Smooth muscle cell (in vitro differentiated cells): ENCODE measurements around the gene PLEKHA4. TPM values are rescaled to one million over a fixed set of nuclear protein-coding genes. Genes with fewer than 3 reads are reported as not detected.

Source experiments
- DNase-seq: peaks from one replicate; lab custom pipeline; 2025; ENCODE audit not compliant: unreplicated experiment; lab: John Stamatoyannopoulos, UW
- H2AFZ ChIP-seq: fragments of 200-600 bp; sonication (generic); 2 replicates; pipeline ENCODE4 v1.6.0; 2016; ENCODE audit warnings: antibody characterized with exemption, low read depth, mild to moderate bottlenecking
- H3F3A ChIP-seq: fragments of 200-600 bp; sonication (generic); 2 replicates; pipeline ENCODE4 v1.6.0; 2017; ENCODE audit warnings: antibody characterized with exemption, low read depth
- H3K27ac ChIP-seq: fragments of 200-600 bp; sonication (generic); 2 replicates; pipeline ENCODE4 v1.5.1; 2016; ENCODE audit warnings: low read depth, mild to moderate bottlenecking
- H3K27me3 ChIP-seq: fragments of 200-600 bp; sonication (generic); 2 replicates; pipeline ENCODE4 v1.6.1; 2016; ENCODE audit warnings: low read depth, mild to moderate bottlenecking
- H3K36me3 ChIP-seq: fragments of 200-600 bp; sonication (generic); 2 replicates; pipeline ENCODE4 v1.5.1; 2016; ENCODE audit warnings: low read depth
- H3K4me1 ChIP-seq: fragments of 200-600 bp; sonication (generic); 2 replicates; pipeline ENCODE4 v1.5.1; 2016; ENCODE audit warnings: low read depth
- H3K4me2 ChIP-seq: fragments of 200-600 bp; sonication (generic); 2 replicates; pipeline ENCODE4 v1.6.0; 2016; ENCODE audit warnings: mild to moderate bottlenecking
- H3K4me3 ChIP-seq: fragments of 200-600 bp; sonication (generic); 2 replicates; pipeline ENCODE4 v1.5.1; 2016; ENCODE audit warnings: mild to moderate bottlenecking
- H3K79me2 ChIP-seq: fragments of 200-600 bp; sonication (generic); 2 replicates; pipeline ENCODE4 v1.6.0; 2016; ENCODE audit warnings: low read depth, mild to moderate bottlenecking
- H3K9ac ChIP-seq: fragments of 200-600 bp; sonication (generic); 2 replicates; pipeline ENCODE4 v1.6.0; 2016; ENCODE audit warnings: low read depth
- H3K9me3 ChIP-seq: fragments of 200-600 bp; sonication (generic); replicated peaks from 2 replicates; pipeline ENCODE4 v1.5.1; 2016; ENCODE audit warnings: low read depth
- H4K20me1 ChIP-seq: fragments of 200-600 bp; sonication (generic); 2 replicates; pipeline ENCODE4 v1.6.0; 2016; ENCODE audit warnings: low read depth
- CTCF ChIP-seq: fragments of 200-600 bp; sonication (generic); IDR thresholded peaks from 2 replicates; pipeline ENCODE4 v1.5.1; 2017; ENCODE audit warnings: borderline replicate concordance, mild to moderate bottlenecking, antibody characterized with exemption; ENCODE audit not compliant: insufficient read depth, poor library complexity, severe bottlenecking
- whole genome bisulfite sequencing: methylation state at CpG from one replicate; pipeline ENCODE4 v1.1.7; 2016; ENCODE audit warnings: low lambda C conversion rate; 5-methylcytosine and 5-hydroxymethylcytosine counted together
- polyA plus RNA-seq: library from polyadenylated mRNA; unstranded; fragments of >200 nt; fragmentation: Nextera tagmentation; extraction: Ambion mirVana; gene quantifications from 2 replicates; pipeline ENCODE4 v1.2.1, GENCODE V29; 2016
- total RNA-seq: library from RNA; depleted of rRNA; stranded (reverse); fragments of >200 nt; gene quantifications from 2 replicates; pipeline ENCODE4 v1.2.3, GENCODE V29; 2014

The PLEKHA4 gene
- total and polyA plus RNA-seq, 2 experiments from 2014 or later, result 4.4 to 39.2 TPM

GRCh38 chr19:48845384-48845783 is 23.0 kb downstream of the PLEKHA4 start:
- H3K4me2 ChIP-seq, result no peak overlapping the region
- H3K4me1 ChIP-seq, result no peaks in the 10 kb centered on the region
- no peak for DNase-seq
- H3K27me3 ChIP-seq, result no peaks in the 10 kb centered on the region
- H3K79me2 ChIP-seq, result no peaks in the 10 kb centered on the region
- H4K20me1 ChIP-seq, result no peaks in the 10 kb centered on the region
- H3K4me3 ChIP-seq, result no peak overlapping the region
- H3K36me3 ChIP-seq, result no peaks in the 10 kb centered on the region
- H3K27ac ChIP-seq, result no peak overlapping the region
- 93% methylated on average over 15 of the region's 15 CpGs for WGBS
- no peak overlapping the region for H2AFZ ChIP-seq
- H3K9me3 ChIP-seq, result no peaks in the 10 kb centered on the region
- H3F3A ChIP-seq, result no peaks in the 10 kb centered on the region
- no peak for TF ChIP-seq CTCF
- H3K9ac ChIP-seq, result no peak overlapping the region

GRCh38 chr19:48844472-48844871 is 23.9 kb downstream of the PLEKHA4 start:
- TF ChIP-seq CTCF, result peak; percentile 29
- WGBS, result 98% methylated on average over 2 of the region's 2 CpGs
- Histone ChIP-seq H3K9me3 (no peaks in the 10 kb centered on the region), H2AFZ (no peak overlapping the region), H3K4me3 (no peak overlapping the region), H3K36me3 (no peaks in the 10 kb centered on the region), H3F3A (no peaks in the 10 kb centered on the region), H3K79me2 (no peaks in the 10 kb centered on the region), H3K27me3 (no peaks in the 10 kb centered on the region), H3K27ac (no peak overlapping the region), H4K20me1 (no peaks in the 10 kb centered on the region), H3K4me1 (no peaks in the 10 kb centered on the region), H3K9ac (no peak overlapping the region), H3K4me2 (no peak overlapping the region)
- no peak for DNase-seq

GRCh38 chr19:48842789-48843162 is 25.6 kb downstream of the PLEKHA4 start:
- Histone ChIP-seq H3K9ac (no peak overlapping the region), H3K9me3 (no peaks in the 10 kb centered on the region), H3K36me3 (no peaks in the 10 kb centered on the region), H3K4me1 (no peaks in the 10 kb centered on the region), H4K20me1 (no peaks in the 10 kb centered on the region), H2AFZ (no peak overlapping the region), H3K27ac (no peak overlapping the region), H3K4me2 (no peak overlapping the region), H3K79me2 (no peaks in the 10 kb centered on the region), H3K4me3 (no peak overlapping the region), H3F3A (peaks cover 1% of the 10 kb centered on the region), H3K27me3 (no peaks in the 10 kb centered on the region)
- TF ChIP-seq CTCF, result peak; percentile 76
- 45% methylated on average over 2 of the region's 2 CpGs for WGBS
- DNase-seq, result no peak

GRCh38 chr19:48841571-48841970 is 26.8 kb downstream of the PLEKHA4 start:
- DNase-seq, result no peak
- H4K20me1 ChIP-seq, result no peaks in the 10 kb centered on the region
- WGBS, result 98% methylated on average over 6 of the region's 6 CpGs
- H2AFZ ChIP-seq, result no peak overlapping the region
- no peaks in the 10 kb centered on the region for H3K36me3 ChIP-seq
- H3K4me2 ChIP-seq, result no peak overlapping the region
- peaks cover 5% of the 10 kb centered on the region for H3F3A ChIP-seq
- H3K9ac ChIP-seq, result no peak overlapping the region
- H3K4me3 ChIP-seq, result no peak overlapping the region
- H3K79me2 ChIP-seq, result no peaks in the 10 kb centered on the region
- no peaks in the 10 kb centered on the region for H3K27me3 ChIP-seq
- H3K4me1 ChIP-seq, result no peaks in the 10 kb centered on the region
- TF ChIP-seq CTCF, result no peak
- no peak overlapping the region for H3K27ac ChIP-seq
- no peaks in the 10 kb centered on the region for H3K9me3 ChIP-seq
